GM12892 (cell line): ENCODE data around the gene PPP6R2.

Experiments
- POLR2A ChIP-seq: IDR thresholded peaks from 2 replicates; pipeline ENCODE4 v1.6.1; 2011; ENCODE audit warnings: low read depth, low read length, control low read depth
- POLR2AphosphoS5 ChIP-seq: IDR thresholded peaks from 2 replicates; pipeline ENCODE4 v1.6.1; 2011; ENCODE audit warnings: low read depth, low read length, control low read depth

DNA sequence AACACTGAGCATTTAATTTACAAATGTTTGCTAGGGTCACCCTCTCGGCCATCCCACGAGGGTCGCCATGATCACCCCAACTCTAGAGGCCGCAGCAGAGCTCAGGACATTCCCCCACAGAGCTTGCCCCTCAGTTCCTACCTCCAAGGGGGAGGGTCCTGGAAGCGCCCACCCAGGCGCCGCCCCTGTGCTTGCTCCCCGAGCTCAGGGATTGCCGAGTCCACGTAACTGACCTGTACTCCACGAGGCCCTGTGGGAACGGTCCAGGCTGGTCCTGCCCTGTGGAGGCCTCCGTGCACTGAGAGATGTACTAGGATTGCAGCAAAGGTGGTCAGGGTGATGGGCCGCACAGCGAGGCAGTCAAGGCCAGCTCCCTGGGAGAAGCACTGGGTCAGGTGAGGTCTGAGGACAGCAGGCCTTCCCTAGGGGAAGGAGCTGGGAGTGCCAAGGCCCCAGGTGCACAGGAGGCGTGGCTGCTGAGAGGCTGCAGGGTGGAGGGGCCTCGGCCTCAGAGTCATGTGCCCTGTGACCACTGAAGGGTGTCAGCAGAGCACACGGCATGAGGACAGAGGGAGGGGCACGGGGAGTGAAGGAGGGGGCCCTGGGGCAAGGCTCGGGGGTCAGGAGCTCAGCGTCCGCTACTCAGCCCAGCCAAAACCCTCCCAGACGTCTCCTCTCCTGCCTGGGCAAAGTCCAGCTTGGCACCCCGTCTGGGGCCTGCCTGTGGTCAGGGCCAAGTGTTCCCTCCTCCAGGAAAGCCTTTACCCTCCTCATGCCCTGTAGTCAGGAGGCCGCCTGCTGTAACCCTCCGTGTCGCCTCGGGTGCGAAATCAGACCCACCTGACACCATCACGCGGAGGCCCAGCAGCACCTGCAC, 141.1 kb downstream of the PPP6R2 start:
- TF ChIP-seq POLR2AphosphoS5 (no peak), POLR2A (no peak)
